Amygdala (tissue), 56 donors: ENCODE measurements around the gene CHADL.
"Not testable (repeated sequence)": the region's sequence is repeated elsewhere in the genome, so short reads cannot be mapped to it uniquely, and the experiment has no call there.

Experiments
- DNase-seq, 56 donors: peaks; one replicate each; lab custom pipeline; 2025; lab: John Stamatoyannopoulos, UW

Gene CHADL

GRCh38 chr22:41240377-41241132 is at the start of gene CHADL:
Gene CHADL, minus strand, starts transcription at chr22:41240931. Its CDS starts 50 bp downstream, at chr22:41240881.
- DNase-seq = peak; percentile 26 to 99 (median 93)

GRCh38 chr22:41289671-41290070 is 48.9 kb upstream of the CHADL start:
- no peak for DNase-seq

- no peak for DNase-seq
Observed at GRCh38 chr22:41288245-41288946, 47.7 kb upstream of the CHADL start.

GRCh38 chr22:41286639-41287091 is 45.9 kb upstream of the CHADL start:
- DNase-seq = peak in 8 of 56 donors; percentile 40 to 66 (median 56)

GRCh38 chr22:41285820-41286638 is 45.3 kb upstream of the CHADL start, which contains the start of gene RANGAP1:
Gene RANGAP1, minus strand, starts transcription at chr22:41286187. Its CDS starts 5,143 bp downstream, at chr22:41281044.
- peak; percentile 76 to 99 (median 98) for DNase-seq

GRCh38 chr22:41285441-41285819 is 44.7 kb upstream of the CHADL start:
- DNase-seq = peak in 42 of 56 donors; percentile 20 to 77 (median 49)

- no peak for DNase-seq
Observed at GRCh38 chr22:41284465-41284864, 43.7 kb upstream of the CHADL start.

- no peak for DNase-seq
Observed at GRCh38 chr22:41280854-41281253, 40.1 kb upstream of the CHADL start.

GRCh38 chr22:41280065-41280464 is 39.3 kb upstream of the CHADL start:
- no peak for DNase-seq

- DNase-seq = peak in 46 of 56 donors; percentile 4 to 79 (median 40)
Observed at GRCh38 chr22:41274856-41275255, 34.1 kb upstream of the CHADL start.

- no peak for DNase-seq
Observed at GRCh38 chr22:41273128-41273527, 32.4 kb upstream of the CHADL start.

GRCh38 chr22:41271787-41272186 is 31.1 kb upstream of the CHADL start:
- DNase-seq = no peak

GRCh38 chr22:41267958-41268357 is 27.2 kb upstream of the CHADL start:
- DNase-seq = no peak

GRCh38 chr22:41264408-41264941 is 23.7 kb upstream of the CHADL start:
- DNase-seq = peak in 53 of 56 donors; percentile 9 to 94 (median 78)

- DNase-seq = no peak
Observed at GRCh38 chr22:41263704-41264103, 23.0 kb upstream of the CHADL start.

- DNase-seq = no peak
Observed at GRCh38 chr22:41262250-41262765, 21.6 kb upstream of the CHADL start.

GRCh38 chr22:41261541-41262249 is 21.0 kb upstream of the CHADL start:
- no peak for DNase-seq

- DNase-seq = no peak
Observed at GRCh38 chr22:41260871-41261270, 20.1 kb upstream of the CHADL start.

- DNase-seq = not testable (repeated sequence)
Observed at GRCh38 chr22:41259756-41260155, 19.0 kb upstream of the CHADL start.

GRCh38 chr22:41257696-41258095 is 17.0 kb upstream of the CHADL start:
- DNase-seq = no peak
